Stimulated activated effector memory CD8-positive, alpha-beta T cell treated with anti-CD3 and anti-CD28 coated beads, Interleukin-12 subunit alpha, Interleukin-12 subunit beta, amount 100 ng/mL, for 72 hours (primary cell): ENCODE results near the gene EIF4H.
A peak's percentile ranks its signal among the peaks of the same experiment; 100 is the strongest.
"Not testable (repeated sequence)": the region's sequence is repeated elsewhere in the genome, so short reads cannot be mapped to it uniquely, and the experiment has no call there.

Experiments used
- ATAC-seq: fragments of 150-1000 bp; cut with Tn5 transposase; 2 replicates; pipeline ENCODE4 v1.10.0; 2021
- DNase-seq, 2 donors: peaks; one replicate each; pipeline ENCODE4 v3.0.0; 2021 to 2022; ENCODE audit warnings: low spot score in 2 of 2
- H3K27ac Mint-ChIP-seq: one replicate; pipeline ENCODE4 v1.8.0; 2022; ENCODE audit warnings: mild to moderate bottlenecking, mixed read lengths
- H3K36me3 Mint-ChIP-seq: one replicate; pipeline ENCODE4 v1.8.0; 2022; ENCODE audit warnings: mild to moderate bottlenecking, mixed read lengths
- H3K4me1 Mint-ChIP-seq: one replicate; pipeline ENCODE4 v1.8.0; 2022; ENCODE audit warnings: mixed read lengths
- H3K4me3 Mint-ChIP-seq: one replicate; pipeline ENCODE4 v1.8.0; 2022; ENCODE audit warnings: mild to moderate bottlenecking, mixed read lengths
- H3K9me3 Mint-ChIP-seq: one replicate; pipeline ENCODE4 v1.8.0; 2022; ENCODE audit warnings: mixed read lengths

EIF4H gene

DNA sequence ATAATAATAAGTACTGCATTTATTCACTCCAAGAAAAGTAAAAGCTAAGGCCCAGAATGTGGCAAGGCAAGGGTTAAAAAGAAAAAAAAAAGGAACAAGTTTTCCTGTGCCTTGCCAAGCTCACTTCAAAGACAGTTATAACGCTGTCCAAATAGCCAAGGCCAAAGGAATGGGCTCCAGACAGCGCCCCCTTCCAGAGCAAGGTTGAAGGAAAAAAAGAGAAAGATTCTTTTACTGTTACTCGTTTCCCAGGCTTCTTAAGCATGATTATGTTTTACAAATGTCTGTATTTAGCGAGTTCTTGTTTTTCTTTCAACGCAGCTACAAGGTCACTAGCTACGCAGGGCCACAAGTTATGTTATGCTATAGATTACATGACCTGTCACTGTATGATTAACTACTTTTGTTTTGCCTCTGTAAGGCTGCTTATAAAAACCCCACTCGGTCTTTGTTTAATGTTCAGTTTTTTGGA, 9.1 kb upstream of the EIF4H start:
- ATAC-seq, result no peak
- no peaks in the 10 kb centered on the region for H3K36me3 Mint-ChIP-seq
- H3K4me1 Mint-ChIP-seq, result no peaks in the 10 kb centered on the region
- H3K4me3 Mint-ChIP-seq, result no peak overlapping the region
- no peak for DNase-seq
- no peaks in the 10 kb centered on the region for H3K9me3 Mint-ChIP-seq
- no peak overlapping the region for H3K27ac Mint-ChIP-seq

DNA sequence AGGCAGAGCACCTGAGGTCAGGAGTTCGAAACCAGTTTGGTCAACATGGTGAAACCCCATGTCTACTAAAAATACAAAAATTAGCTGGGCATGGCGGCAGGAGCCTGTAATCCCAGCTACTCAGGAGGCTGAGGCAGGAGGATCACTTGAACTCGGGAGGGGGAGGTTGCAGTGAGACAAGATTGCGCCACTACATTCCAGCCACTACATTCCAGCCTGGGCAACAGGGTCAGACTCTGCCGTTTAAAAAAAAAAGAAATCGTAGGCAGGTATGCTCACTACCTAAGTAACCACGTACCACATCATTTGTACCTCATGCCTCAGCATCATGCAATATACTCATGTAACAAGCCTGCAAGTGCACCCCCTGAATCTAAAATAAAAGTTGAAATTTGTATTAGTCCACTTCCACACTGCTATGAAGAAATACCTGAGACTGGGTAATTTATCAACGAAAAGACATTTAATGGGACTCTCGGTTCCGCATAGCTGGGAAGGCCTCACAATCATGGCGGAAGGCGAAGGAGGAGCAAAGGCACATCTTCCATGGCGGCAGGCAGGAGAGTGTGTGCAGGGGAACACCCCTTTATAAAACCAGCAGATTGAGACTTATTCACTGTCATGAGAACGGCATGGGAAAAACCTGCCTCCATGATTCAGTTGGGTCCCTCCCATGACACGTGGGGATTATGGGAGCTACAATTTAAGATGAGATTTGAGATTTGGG, 8.1 kb upstream of the EIF4H start:
- no peaks in the 10 kb centered on the region for H3K9me3 Mint-ChIP-seq
- H3K4me1 Mint-ChIP-seq, result no peaks in the 10 kb centered on the region
- H3K4me3 Mint-ChIP-seq, result no peak overlapping the region

DNA sequence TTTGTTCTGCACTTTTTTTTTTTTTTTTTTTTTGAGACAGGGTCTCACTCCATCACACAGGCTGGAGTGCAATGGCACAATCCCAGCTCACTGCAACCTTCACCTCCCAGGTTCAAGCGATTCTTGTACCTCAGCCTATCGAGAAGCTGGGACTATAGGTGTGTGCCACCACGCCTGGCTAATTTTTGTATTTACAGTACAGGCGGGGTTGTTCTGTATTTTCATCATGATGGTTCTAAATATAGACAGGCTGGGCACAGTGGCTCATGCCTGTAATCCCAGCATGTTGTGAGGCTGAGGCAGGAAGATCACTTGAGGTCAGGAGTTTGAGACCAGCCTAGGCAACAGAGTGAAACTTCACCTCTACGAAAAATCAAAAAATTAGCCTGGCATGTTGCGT, 6.8 kb upstream of the EIF4H start:
- not testable (repeated sequence) for ATAC-seq, DNase-seq, H3K36me3 Mint-ChIP-seq, H3K9me3 Mint-ChIP-seq, H3K27ac Mint-ChIP-seq, H3K4me3 Mint-ChIP-seq, H3K4me1 Mint-ChIP-seq

More for the DNA sequence above, 8.1 kb upstream of the EIF4H start:
- ATAC-seq, result no peak
- Mint-ChIP-seq H3K36me3 (no peaks in the 10 kb centered on the region), H3K27ac (no peak overlapping the region)
- no peak for DNase-seq

DNA sequence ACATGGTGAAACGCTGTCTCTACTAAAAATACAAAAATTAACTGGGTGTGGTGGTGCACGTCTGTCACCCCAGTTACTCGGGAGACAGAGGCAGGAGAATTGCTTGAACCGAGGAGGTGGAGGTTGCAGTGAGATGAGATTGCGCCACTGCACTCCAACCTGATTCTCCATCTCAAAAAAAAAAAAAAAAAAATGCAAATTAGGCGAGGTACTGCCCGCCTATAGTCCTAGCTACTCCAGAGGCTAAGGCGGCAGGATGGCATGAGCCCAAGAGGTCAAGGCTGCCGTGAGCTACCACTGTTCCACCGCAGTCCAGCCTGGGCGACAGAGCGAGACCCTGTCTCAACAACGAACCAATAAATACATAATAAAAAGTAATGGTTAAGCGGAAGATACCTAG, 1.1 kb upstream of the EIF4H start:
- Mint-ChIP-seq H3K9me3 (no peaks in the 10 kb centered on the region), H3K4me1 (peaks cover 32% of the 10 kb centered on the region), H3K36me3 (peaks cover 45% of the 10 kb centered on the region), H3K27ac (peak overlapping the region; percentile 94), H3K4me3 (peak overlapping the region; percentile 85)
- DNase-seq (no peak), ATAC-seq (no peak)

DNA sequence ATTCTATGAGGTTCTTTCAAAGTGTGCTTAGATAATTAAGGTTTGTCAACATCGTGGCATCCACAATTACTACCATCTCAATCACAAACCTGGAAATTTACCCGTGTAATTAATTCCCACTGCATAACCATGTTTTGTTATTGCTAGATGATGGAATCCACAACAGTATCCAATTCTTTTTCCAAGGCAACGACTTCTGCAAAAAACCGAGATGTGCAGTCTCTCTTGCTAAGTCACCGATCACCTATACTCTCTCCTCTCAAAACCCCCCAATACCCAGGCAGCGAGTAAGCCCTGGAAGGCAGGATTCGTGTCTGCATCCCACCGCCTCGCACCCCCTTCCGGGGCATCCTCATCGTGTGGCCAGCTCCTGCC, 678 bp upstream of the EIF4H start:
- H3K27ac Mint-ChIP-seq, result peak overlapping the region; percentile 94
- H3K4me1 Mint-ChIP-seq, result peaks cover 35% of the 10 kb centered on the region
- DNase-seq, result no peak
- H3K9me3 Mint-ChIP-seq, result no peaks in the 10 kb centered on the region
- peaks cover 49% of the 10 kb centered on the region for H3K36me3 Mint-ChIP-seq
- no peak for ATAC-seq
- H3K4me3 Mint-ChIP-seq, result peak overlapping the region; percentile 85

DNA sequence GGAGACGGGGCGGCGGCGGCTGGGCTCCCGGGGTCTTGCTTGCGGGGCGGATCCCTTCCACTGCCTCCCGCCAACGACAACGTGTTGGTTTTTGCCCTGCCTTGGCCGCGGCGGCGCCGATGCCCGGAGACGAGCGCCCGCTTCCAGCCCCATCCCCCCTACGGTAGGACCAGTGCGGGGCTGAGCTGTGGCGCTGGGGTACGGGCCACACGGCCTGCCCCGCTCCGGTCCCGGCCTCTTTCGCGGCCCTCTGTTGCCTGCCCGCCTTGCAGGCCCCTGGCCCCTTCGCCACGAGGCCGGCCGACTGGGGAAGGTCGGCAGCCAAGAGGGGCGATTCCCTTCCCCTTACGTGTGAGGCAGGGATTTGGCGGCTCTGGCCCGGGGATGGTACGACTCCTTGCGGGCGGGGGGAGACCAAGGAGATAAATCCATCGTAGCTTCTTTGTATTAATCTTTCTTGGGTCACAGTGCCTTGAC, 488 bp downstream of the EIF4H start:
- H3K9me3 Mint-ChIP-seq, result no peaks in the 10 kb centered on the region
- peak overlapping the region; percentile 94 for H3K27ac Mint-ChIP-seq
- ATAC-seq, result peak; percentile 61
- peaks cover 43% of the 10 kb centered on the region for H3K4me1 Mint-ChIP-seq
- peak overlapping the region; percentile 85 for H3K4me3 Mint-ChIP-seq
- H3K36me3 Mint-ChIP-seq, result peaks cover 61% of the 10 kb centered on the region
- DNase-seq, result no peak

DNA sequence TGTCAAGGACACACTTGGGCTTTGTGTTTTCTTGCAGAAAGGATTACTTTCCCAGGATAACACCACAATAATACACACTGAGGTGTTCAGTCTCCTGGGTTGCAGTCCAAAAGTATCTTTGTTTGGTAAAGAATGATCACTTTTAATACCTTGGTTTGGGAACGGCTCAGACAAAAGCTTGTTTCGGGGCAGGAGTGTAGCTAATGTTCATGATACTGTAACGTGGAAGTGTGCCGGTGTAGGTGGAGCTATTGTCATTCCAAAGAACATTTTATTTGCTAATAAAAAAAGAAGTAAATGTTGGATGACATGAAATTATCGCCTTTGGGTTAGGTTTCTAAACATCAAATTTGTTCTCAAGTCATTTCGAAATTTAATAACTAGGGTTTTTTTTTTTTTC, 1.2 kb downstream of the EIF4H start:
- H3K4me3 Mint-ChIP-seq, result peak overlapping the region; percentile 85
- DNase-seq, result no peak
- peaks cover 46% of the 10 kb centered on the region for H3K4me1 Mint-ChIP-seq
- no peak for ATAC-seq
- no peaks in the 10 kb centered on the region for H3K9me3 Mint-ChIP-seq
- peaks cover 68% of the 10 kb centered on the region for H3K36me3 Mint-ChIP-seq
- H3K27ac Mint-ChIP-seq, result peak overlapping the region; percentile 94

DNA sequence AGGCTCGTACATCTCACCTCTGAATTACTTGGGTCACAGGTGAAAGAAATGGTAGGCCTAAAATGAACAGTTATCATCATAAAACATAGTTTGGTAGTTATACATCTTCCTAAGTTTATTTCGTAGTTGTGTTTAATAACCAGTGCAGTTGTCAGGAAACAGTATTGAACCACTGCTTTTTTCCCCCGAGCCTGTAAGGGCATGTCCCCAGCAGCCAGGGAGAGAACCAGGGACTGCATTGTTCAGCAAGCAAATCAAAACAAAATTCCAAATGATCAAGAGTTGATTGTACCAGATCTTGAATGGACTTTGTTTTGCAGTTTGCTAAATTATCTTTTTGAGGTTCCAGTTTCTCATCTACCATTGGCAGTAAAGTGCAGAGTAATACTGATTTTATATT, 2.4 kb downstream of the EIF4H start:
- peak overlapping the region; percentile 85 for H3K4me3 Mint-ChIP-seq
- peak overlapping the region; percentile 45 for H3K27ac Mint-ChIP-seq
- peaks cover 58% of the 10 kb centered on the region for H3K4me1 Mint-ChIP-seq
- peaks cover 80% of the 10 kb centered on the region for H3K36me3 Mint-ChIP-seq
- no peaks in the 10 kb centered on the region for H3K9me3 Mint-ChIP-seq
- DNase-seq, result no peak
- ATAC-seq, result no peak

DNA sequence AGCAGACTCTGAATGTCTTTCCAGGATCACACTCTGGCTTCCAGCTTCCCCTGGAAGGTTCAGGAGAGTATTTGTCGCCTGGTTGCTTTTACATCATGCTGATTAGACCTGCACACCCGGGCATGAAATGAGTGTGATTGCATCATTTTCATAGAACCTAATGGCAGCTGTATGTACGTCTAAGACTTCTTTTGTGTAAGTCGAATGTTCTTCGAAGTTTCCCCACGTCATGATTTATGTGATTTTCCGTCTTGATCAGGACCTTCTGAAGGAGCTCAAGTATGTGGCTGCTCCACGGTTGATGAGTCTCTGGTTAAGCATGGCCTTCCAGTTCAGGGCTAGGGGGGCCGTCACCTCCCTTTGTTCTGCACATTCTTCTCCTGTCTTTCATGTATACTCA, 4.5 kb downstream of the EIF4H start:
- DNase-seq (peak in 1 of 2 donors; percentile 55), ATAC-seq (no peak)
- Mint-ChIP-seq H3K36me3 (peaks cover 93% of the 10 kb centered on the region), H3K4me3 (peak overlapping the region; percentile 53), H3K27ac (peak overlapping the region; percentile 86), H3K9me3 (no peaks in the 10 kb centered on the region), H3K4me1 (peaks cover 67% of the 10 kb centered on the region)

DNA sequence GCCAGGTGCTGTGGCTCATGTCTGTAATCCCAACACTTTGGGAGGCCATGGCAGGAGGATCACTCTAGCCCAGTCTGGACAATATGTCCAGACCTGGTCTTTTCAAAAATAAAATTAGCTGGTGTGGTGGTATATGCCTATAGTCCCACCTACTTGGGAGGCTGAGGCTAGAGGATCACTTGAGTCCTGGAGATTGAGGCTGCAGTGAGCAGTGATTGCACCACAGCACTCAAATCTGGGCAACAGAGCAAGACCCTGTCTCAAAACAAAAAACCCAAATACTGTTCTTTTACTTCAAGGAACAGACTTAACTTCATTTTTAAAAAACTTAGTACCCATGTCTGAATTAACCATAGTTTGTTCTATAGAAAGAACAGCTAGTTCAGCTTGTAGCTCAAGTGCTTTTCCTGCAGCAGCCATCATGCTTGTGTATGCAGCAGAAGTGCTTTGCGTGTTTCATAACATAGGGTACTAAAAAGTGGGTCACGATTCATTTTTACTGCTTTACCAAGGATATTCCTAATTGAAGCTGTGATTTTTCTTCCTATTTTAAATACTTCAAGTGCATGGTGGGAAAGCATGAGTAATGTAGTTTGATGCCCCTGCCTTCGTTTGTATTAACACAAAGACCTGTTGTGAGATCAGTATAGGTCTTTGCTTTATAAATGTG, 5.9 kb downstream of the EIF4H start:
- H3K36me3 Mint-ChIP-seq, result peaks cover 94% of the 10 kb centered on the region
- no peaks in the 10 kb centered on the region for H3K9me3 Mint-ChIP-seq
- no peak for DNase-seq
- H3K4me1 Mint-ChIP-seq, result peaks cover 75% of the 10 kb centered on the region
- ATAC-seq, result no peak
- H3K27ac Mint-ChIP-seq, result peak overlapping the region; percentile 79
- H3K4me3 Mint-ChIP-seq, result no peak overlapping the region

DNA sequence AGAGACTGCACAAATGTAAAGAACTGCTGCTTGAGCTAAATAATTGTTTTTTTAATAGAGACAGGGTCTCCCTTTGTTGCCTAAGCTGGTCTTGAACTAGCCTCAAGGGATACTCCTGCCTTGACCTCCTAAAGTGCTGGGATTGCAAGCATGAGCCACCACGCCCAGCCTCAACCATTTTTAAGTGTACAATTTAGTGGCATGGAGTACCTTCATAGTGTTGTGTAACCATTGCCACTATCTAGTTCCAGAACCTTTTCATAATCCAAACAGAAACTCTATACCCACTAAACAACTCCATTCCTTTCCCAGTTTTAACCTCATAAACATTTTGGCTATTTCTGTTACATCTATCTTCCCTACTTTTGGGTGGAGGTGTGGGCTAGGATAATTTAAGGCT, 6.7 kb downstream of the EIF4H start:
- peaks cover 75% of the 10 kb centered on the region for H3K4me1 Mint-ChIP-seq
- no peaks in the 10 kb centered on the region for H3K9me3 Mint-ChIP-seq
- peak overlapping the region; percentile 79 for H3K27ac Mint-ChIP-seq
- ATAC-seq (no peak), DNase-seq (no peak)
- peaks cover 94% of the 10 kb centered on the region for H3K36me3 Mint-ChIP-seq
- H3K4me3 Mint-ChIP-seq, result no peak overlapping the region

DNA sequence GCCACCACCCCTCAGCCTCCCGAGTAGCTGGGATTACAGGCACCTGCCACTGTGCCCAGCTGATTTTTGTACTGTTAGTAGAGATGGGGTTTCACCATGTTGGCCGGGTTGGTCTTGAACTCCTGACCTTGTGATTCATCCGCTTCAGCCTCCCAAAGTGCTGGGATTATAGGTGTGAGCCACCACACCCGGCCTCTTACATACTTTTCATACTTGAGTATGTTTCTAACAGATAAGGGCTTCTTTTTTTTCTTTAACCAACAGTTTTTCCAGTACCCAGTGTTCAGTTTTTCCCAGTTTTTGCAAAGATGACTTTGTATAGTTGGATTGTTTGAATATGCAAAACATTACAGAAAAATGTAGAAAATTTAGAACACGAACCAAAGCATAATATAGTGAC, 7.7 kb downstream of the EIF4H start:
- Mint-ChIP-seq H3K36me3 (peaks cover 94% of the 10 kb centered on the region), H3K9me3 (no peaks in the 10 kb centered on the region), H3K4me3 (no peak overlapping the region), H3K4me1 (peaks cover 74% of the 10 kb centered on the region), H3K27ac (peak overlapping the region; percentile 79)
- no peak for ATAC-seq
- DNase-seq, result no peak

DNA sequence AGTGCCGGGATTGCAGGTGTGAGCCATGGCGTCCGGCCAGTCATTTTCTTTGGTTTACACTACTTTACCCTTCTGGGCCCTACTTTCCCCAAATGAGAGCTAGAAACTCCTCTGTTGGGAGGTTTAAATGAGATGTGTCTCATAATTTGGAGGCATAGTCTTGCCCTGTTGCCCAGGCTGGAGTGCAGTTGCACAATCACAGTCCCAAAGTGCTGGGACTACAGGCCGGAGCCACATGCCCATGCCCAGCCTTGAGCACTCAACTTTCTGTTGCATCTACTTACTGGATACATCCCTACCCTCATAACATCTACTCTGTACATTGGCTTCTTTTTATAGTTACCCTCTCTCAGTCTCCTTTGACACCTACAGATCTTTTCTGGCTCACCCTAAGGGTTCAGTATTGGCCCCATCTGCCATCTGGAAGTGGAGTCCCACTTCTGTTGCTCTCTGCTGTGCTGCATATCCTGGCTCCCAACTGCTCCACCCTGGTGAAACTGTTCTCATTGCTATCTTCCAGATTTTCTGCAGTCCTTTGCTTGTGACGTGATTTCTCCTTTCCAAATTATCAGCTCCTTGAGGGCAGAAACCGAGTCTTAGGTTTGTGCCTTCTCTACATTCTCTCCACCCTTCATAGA, 8.4 kb downstream of the EIF4H start:
- peaks cover 94% of the 10 kb centered on the region for H3K36me3 Mint-ChIP-seq
- ATAC-seq, result no peak
- H3K27ac Mint-ChIP-seq, result peak overlapping the region; percentile 79
- H3K4me1 Mint-ChIP-seq, result peaks cover 73% of the 10 kb centered on the region
- peak overlapping the region; percentile 6 for H3K4me3 Mint-ChIP-seq
- H3K9me3 Mint-ChIP-seq, result no peaks in the 10 kb centered on the region
- no peak for DNase-seq

DNA sequence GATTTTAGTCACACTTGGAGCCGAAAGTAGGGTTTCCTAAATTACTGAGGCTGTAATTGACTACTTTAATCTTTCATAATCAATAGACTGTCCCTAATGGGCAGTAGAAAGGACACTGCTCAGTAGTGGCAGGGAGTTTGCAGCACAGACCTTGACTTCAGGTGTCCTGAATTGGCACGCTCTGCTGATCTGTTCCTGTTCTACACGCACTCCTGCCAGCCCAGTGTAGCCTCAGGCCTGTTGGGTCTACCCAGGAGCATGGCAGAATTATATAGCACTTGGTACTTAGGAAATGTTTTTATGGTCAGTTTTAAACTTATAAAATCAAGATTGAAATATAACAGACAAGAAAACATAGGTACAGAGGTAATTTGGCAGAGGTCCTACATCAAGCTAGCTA, 9.0 kb downstream of the EIF4H start:
- Mint-ChIP-seq H3K4me3 (peak overlapping the region; percentile 6), H3K9me3 (no peaks in the 10 kb centered on the region), H3K27ac (peak overlapping the region; percentile 79), H3K36me3 (peaks cover 94% of the 10 kb centered on the region), H3K4me1 (peaks cover 73% of the 10 kb centered on the region)
- DNase-seq, result no peak
- no peak for ATAC-seq

DNA sequence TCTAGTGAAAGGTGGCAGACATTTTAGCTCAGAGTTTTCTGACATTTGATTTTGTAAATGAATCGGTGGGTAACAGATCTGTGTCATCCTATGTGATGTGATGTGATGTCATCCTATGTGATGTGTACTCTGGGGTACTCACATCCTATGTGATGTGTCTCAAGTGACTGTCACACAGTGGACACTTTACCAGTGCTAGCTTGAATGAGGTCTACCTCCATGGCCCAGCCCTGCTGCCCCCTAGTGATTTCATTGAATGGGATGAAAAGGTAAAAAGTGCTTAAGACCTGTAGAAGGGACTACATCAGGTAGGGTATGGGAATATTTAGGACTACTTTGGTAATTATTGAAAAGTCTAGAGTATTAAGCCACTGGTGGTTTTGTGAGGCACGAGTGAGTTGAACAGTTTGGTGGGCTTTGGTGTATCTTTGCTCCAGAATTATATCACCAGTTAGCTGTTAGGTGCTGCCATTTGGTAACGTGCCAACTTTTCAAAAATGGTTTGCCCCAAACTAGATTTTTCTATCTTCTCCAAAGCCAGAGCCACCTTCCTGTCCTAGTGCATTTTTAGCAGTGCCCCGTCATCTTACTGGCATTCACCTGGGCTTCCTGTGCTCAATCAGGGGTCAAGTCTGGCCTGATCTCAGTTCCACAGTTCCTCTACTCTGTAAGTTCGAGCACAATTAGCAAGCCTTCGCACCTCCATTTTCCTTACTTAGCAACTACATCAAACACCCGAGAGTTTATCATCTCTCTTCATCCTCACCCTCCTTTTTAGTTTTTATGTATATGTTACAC, 9.7 kb downstream of the EIF4H start:
- Mint-ChIP-seq H3K36me3 (peaks cover 94% of the 10 kb centered on the region), H3K4me3 (peak overlapping the region; percentile 6), H3K9me3 (no peaks in the 10 kb centered on the region), H3K4me1 (peaks cover 72% of the 10 kb centered on the region), H3K27ac (peak overlapping the region; percentile 79)
- DNase-seq (no peak), ATAC-seq (peak; percentile 100)
